DOHH2 (cell line): ENCODE data around the gene KIAA0513.

Experiments used
- EZH2phosphoT487 ChIP-seq: fragments of 200-600 bp; sonication (generic); IDR thresholded peaks from 2 replicates; pipeline ENCODE4 v1.6.1; 2017; ENCODE audit warnings: borderline replicate concordance, mild to moderate bottlenecking, antibody characterized with exemption, low read length, moderate library complexity, mixed read lengths
- TF ChIP-seq, protein P1 (sequence below): fragments of 200-600 bp; sonication (generic); IDR thresholded peaks from one replicate; pipeline ENCODE4 v1.5.1; 2014; ENCODE audit warnings: antibody characterized with exemption, mild to moderate bottlenecking, low read depth, low read length; ENCODE audit not compliant: poor library complexity, severe bottlenecking

DNA sequence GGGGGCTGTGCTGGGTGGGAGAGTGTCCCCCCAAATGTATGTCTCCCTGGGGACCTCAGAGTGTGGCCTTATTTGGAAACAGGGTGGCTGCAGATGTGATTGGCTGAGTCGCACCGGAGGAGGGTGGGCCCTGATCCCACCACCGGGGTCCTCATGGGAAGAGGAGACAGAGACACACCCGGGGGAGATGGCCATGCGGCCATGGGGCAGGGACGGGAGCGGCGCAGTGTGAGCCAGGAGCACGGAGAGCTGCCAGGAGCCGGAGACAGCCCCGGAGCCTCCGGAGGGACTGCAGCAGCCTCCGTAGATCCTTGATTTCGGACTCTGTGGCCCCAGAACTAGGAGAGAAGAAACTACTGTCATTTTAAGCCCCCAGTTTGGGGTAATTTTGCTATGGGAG, 86.3 kb downstream of the KIAA0513 start:
- no peak for TF ChIP-seq EZH2phosphoT487
- TF ChIP-seq, protein P1, sequence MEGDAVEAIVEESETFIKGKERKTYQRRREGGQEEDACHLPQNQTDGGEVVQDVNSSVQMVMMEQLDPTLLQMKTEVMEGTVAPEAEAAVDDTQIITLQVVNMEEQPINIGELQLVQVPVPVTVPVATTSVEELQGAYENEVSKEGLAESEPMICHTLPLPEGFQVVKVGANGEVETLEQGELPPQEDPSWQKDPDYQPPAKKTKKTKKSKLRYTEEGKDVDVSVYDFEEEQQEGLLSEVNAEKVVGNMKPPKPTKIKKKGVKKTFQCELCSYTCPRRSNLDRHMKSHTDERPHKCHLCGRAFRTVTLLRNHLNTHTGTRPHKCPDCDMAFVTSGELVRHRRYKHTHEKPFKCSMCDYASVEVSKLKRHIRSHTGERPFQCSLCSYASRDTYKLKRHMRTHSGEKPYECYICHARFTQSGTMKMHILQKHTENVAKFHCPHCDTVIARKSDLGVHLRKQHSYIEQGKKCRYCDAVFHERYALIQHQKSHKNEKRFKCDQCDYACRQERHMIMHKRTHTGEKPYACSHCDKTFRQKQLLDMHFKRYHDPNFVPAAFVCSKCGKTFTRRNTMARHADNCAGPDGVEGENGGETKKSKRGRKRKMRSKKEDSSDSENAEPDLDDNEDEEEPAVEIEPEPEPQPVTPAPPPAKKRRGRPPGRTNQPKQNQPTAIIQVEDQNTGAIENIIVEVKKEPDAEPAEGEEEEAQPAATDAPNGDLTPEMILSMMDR = no peak
